Keratinocyte (primary cell): ENCODE data around the gene FYB1. TPM values are rescaled to one million over a fixed set of nuclear protein-coding genes. Genes with fewer than 3 reads are reported as not detected.

Experiments used
- DNase-seq: peaks from one replicate; pipeline ENCODE4 v3.0.0-alpha.2; 2011; ENCODE audit warnings: low read depth, missing footprints, low spot score
- FAIRE-seq: peaks from 2 replicates; lab custom pipeline; 2011; peaks lifted over from hg19 to GRCh38; lab: Jason Lieb, UNC
- H2AFZ ChIP-seq: 2 replicates; pipeline ENCODE4 v1.6.0; 2012; ENCODE audit warnings: low read length, control low read depth, inconsistent platforms; ENCODE audit not compliant: control insufficient read depth
- H3K27ac ChIP-seq: 2 replicates; pipeline ENCODE4 v1.5.1; 2011; ENCODE audit warnings: low read length; ENCODE audit not compliant: control insufficient read depth, insufficient read depth
- H3K27me3 ChIP-seq: 3 replicates; pipeline ENCODE4 v1.6.0; 2011; ENCODE audit warnings: low read length; ENCODE audit not compliant: control insufficient read depth, insufficient read depth; ENCODE audit errors: extremely low read depth
- H3K36me3 ChIP-seq, 2 experiments: 2 replicates in 1 of 2; 3 replicates in 1 of 2; pipeline ENCODE4 v1.5.1; 2011; ENCODE audit warnings: low read length in 2 of 2, mild to moderate bottlenecking in 1 of 2; ENCODE audit not compliant: control insufficient read depth in 2 of 2, insufficient read depth in 2 of 2; ENCODE audit errors: extremely low read depth in 1 of 2
- H3K4me1 ChIP-seq: 3 replicates; pipeline ENCODE4 v1.5.1; 2011; ENCODE audit warnings: low read length; ENCODE audit not compliant: control insufficient read depth, insufficient read depth; ENCODE audit errors: extremely low read depth
- H3K4me2 ChIP-seq: 3 replicates; pipeline ENCODE4 v1.6.0; 2011; ENCODE audit warnings: low read depth, low read length; ENCODE audit not compliant: control insufficient read depth, insufficient read depth; ENCODE audit errors: extremely low read depth
- H3K4me3 ChIP-seq, 3 experiments: fragments of 200-600 bp in 1 of 3; sonication (generic) in 1 of 3; 2 replicates in 2 of 3; 3 replicates in 1 of 3; pipeline ENCODE4 v1.5.1; 2011 to 2016; ENCODE audit warnings: low read length in 3 of 3, mild to moderate bottlenecking in 3 of 3, control low read depth in 2 of 3, inconsistent platforms in 1 of 3, low read depth in 1 of 3, mixed read lengths in 1 of 3, mixed run types in 1 of 3, moderate library complexity in 1 of 3; ENCODE audit not compliant: control insufficient read depth in 2 of 3, insufficient read depth in 2 of 3; ENCODE audit errors: extremely low read depth in 1 of 3
- H3K79me2 ChIP-seq: 2 replicates; pipeline ENCODE4 v1.6.0; 2012; ENCODE audit warnings: low read length; ENCODE audit not compliant: control insufficient read depth, insufficient read depth
- H3K9ac ChIP-seq: 3 replicates; pipeline ENCODE4 v1.6.0; 2011; ENCODE audit warnings: low read length; ENCODE audit not compliant: control insufficient read depth, insufficient read depth; ENCODE audit errors: extremely low read depth
- H3K9me1 ChIP-seq: 3 replicates; pipeline ENCODE4 v1.6.0; 2011; ENCODE audit warnings: low read length; ENCODE audit not compliant: control insufficient read depth, insufficient read depth; ENCODE audit errors: extremely low read depth
- H3K9me3 ChIP-seq: 2 replicates; pipeline ENCODE4 v1.5.1; 2012; ENCODE audit warnings: low read depth, low read length; ENCODE audit not compliant: control insufficient read depth
- H4K20me1 ChIP-seq: 3 replicates; pipeline ENCODE4 v1.6.0; 2011; ENCODE audit warnings: low read length; ENCODE audit not compliant: control insufficient read depth, insufficient read depth; ENCODE audit errors: extremely low read depth
- CTCF ChIP-seq, 3 experiments: IDR thresholded peaks in 1 of 3; conservative IDR thresholded peaks in 1 of 3; optimal IDR thresholded peaks in 1 of 3; 2 replicates in 2 of 3; 3 replicates in 1 of 3; pipeline versions ENCODE3 to v1.5.1; 2011; ENCODE audit warnings: low read length in 3 of 3, mild to moderate bottlenecking in 3 of 3, moderate library complexity in 2 of 3, control low read depth in 1 of 3, inconsistent platforms in 1 of 3; ENCODE audit not compliant: insufficient read depth in 2 of 3; ENCODE audit errors: extremely low read depth in 1 of 3
- EZH2 ChIP-seq: IDR thresholded peaks from one replicate; pipeline ENCODE4 v1.6.1; 2012; ENCODE audit warnings: inconsistent platforms, mild to moderate bottlenecking, low read length, moderate library complexity
- dilution Hi-C: fragments of 300-500 bp; cut with MboI; formaldehyde crosslinking; loops from one replicate; pipeline ENCODE4 v1.7.0; 2020; ENCODE audit warnings: low sequenced_read_pairs; ENCODE audit not compliant: extremely low pct_ligation_motif_present
- polyA plus RNA-seq, 5 experiments: library from polyadenylated mRNA; depleted of rRNA in 3 of 5; stranded (reverse) in 3 of 5; stranded (forward) in 1 of 5; unstranded in 1 of 5; fragments of >200 nt; gene quantifications; 1 replicate in 1 of 5; 2 replicates in 3 of 5; 3 replicates in 1 of 5; pipeline versions ENCODE4 v1.2.1 to v1.2.3, GENCODE V29; 2011 to 2012; ENCODE audit warnings: missing spikeins in 2 of 5, low read depth in 1 of 5, low replicate concordance in 1 of 5

FYB1 gene
- polyA plus RNA-seq, 1 donor (not counting 4 experiments of a cell fraction or from before 2014, with no cell fraction given): 0.29 TPM

DNA sequence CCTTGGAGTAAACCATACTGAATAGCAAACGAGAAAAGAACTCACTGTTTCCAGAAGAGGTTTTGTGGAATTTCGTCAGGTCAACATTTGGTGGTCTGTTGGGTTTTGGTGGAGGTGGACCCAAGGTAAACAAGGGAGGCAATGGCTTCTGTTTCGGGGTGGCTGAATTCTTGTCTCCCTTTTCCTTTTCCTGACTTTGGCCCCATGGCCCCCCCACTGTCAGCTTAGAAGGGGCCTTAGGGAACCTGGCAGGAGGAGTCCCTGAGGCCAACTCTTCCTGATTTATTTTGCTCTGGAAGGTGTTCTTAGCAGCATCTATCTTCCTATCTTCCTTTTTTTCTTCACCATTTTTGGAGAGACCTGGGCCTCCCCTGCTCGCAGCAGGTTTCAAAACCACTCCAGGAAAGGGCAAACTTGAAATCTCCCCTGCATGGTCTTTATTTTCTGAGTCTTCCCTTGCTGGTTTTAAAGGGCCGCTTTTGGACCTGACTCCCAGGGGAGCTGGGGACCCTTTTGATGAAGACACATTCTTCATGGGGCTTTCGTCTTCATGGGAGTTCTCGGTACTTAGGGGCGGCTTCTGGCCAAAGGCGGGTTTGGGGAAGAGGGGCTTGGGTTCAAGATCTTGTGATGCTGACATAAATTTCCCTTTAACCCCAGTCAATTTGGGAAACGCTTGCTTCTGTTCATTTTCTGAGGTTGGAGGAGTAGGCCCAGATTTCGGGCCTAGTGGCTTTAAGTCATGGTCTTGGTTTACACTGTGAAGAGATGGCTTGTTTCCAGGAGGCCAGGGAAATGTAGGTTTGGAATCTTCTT lies 17.4 kb downstream of the FYB1 start:
- no peak for DNase-seq
- Histone ChIP-seq H3K4me2 (no peak overlapping the region), H2AFZ (no peak overlapping the region), H3K4me3 (no peak overlapping the region), H3K79me2 (no peaks in the 10 kb centered on the region), H3K9ac (no peak overlapping the region), H4K20me1 (no peaks in the 10 kb centered on the region), H3K27me3 (no peaks in the 10 kb centered on the region), H3K9me3 (no peaks in the 10 kb centered on the region), H3K9me1 (no peaks in the 10 kb centered on the region), H3K36me3 (no peaks in the 10 kb centered on the region), H3K27ac (no peak overlapping the region), H3K4me1 (peaks cover 15% of the 10 kb centered on the region)
- no peak for TF ChIP-seq EZH2
- no peak for TF ChIP-seq CTCF (optimal IDR thresholded peaks at IDR 0.05 in 1 of 3, IDR thresholded peaks at IDR 0.05 in 1 of 3, conservative IDR thresholded peaks at IDR 0.05 in 1 of 3; ENCODE audit: extremely low read depth in 1 of 3, insufficient read depth in 2 of 3, low read length in 3 of 3)
- dilution Hi-C loops: no loop called here
- no peak for FAIRE-seq

DNA sequence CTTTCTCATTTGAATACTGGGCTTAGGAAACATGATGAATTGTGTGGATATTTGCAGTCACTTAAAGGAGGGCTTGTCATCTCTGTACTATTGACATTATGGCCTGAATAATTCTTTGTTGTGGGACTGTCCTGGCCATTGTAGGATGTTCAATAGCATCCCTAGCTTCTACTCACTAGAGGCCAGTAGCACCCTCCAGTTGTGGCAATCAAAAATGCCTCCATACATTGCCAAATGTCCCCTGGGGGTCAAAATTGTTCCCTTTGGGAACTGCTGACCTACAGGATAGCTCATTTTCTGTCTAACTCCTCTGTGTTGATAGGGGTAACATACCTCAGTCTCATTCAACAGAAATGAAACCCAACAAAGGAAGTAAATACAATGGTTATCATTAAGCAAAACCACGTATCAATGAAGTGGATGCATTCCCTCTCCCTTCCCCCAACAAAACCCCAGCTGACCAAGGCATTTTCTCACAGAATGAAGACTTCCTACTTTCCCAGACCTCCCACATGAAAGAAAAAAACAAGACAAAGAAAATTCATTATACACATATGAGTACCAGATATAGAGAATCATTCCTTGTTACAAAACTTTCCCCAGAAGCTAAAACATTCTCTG lies 18.1 kb downstream of the FYB1 start:
- Histone ChIP-seq H4K20me1 (no peaks in the 10 kb centered on the region), H3K4me1 (peaks cover 21% of the 10 kb centered on the region), H3K27ac (no peak overlapping the region), H3K9me3 (no peaks in the 10 kb centered on the region), H3K27me3 (no peaks in the 10 kb centered on the region), H3K36me3 (no peaks in the 10 kb centered on the region), H3K9ac (no peak overlapping the region), H2AFZ (no peak overlapping the region), H3K4me3 (no peak overlapping the region), H3K4me2 (no peak overlapping the region), H3K79me2 (no peaks in the 10 kb centered on the region), H3K9me1 (no peaks in the 10 kb centered on the region)
- FAIRE-seq (no peak), DNase-seq (no peak)
- dilution Hi-C loops: no loop called here
- TF ChIP-seq CTCF (optimal IDR thresholded peaks at IDR 0.05 in 1 of 3, IDR thresholded peaks at IDR 0.05 in 1 of 3, conservative IDR thresholded peaks at IDR 0.05 in 1 of 3; ENCODE audit: extremely low read depth in 1 of 3, insufficient read depth in 2 of 3, low read length in 3 of 3): no peak
- no peak for TF ChIP-seq EZH2
